Neural progenitor cell (in vitro differentiated cells): ENCODE measurements around the gene RNLS.

Experiments used
- EZH2 ChIP-seq: fragments of 200-600 bp; sonication (generic); IDR thresholded peaks from 2 replicates; pipeline ENCODE4 v1.6.1; 2017; ENCODE audit warnings: antibody characterized with exemption, mild to moderate bottlenecking, moderate library complexity
- TF ChIP-seq, protein P1 (sequence below): fragments of 200-600 bp; sonication (generic); IDR thresholded peaks from 2 replicates; pipeline ENCODE4 v1.5.1; 2017; ENCODE audit warnings: antibody characterized with exemption, mild to moderate bottlenecking

DNA sequence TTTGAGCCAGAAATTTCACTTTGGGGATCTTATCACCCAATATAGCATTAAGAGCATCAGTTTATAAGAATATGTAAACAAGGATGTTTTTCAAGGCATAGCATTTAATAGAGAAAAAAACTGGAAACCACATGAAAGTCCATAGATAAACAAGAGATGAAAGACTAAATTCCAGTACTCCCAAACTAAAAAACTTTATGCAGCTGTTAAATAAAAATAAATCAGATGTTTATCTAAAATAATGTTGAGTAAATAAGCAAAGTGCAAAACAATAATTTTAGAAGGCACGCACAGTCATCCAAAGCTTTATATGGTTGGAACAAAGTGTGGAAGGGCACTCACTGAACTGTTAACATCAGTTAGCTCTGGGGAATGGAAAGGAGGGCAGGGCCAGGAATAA lies 21.0 kb downstream of the RNLS start:
- TF ChIP-seq, protein P1, sequence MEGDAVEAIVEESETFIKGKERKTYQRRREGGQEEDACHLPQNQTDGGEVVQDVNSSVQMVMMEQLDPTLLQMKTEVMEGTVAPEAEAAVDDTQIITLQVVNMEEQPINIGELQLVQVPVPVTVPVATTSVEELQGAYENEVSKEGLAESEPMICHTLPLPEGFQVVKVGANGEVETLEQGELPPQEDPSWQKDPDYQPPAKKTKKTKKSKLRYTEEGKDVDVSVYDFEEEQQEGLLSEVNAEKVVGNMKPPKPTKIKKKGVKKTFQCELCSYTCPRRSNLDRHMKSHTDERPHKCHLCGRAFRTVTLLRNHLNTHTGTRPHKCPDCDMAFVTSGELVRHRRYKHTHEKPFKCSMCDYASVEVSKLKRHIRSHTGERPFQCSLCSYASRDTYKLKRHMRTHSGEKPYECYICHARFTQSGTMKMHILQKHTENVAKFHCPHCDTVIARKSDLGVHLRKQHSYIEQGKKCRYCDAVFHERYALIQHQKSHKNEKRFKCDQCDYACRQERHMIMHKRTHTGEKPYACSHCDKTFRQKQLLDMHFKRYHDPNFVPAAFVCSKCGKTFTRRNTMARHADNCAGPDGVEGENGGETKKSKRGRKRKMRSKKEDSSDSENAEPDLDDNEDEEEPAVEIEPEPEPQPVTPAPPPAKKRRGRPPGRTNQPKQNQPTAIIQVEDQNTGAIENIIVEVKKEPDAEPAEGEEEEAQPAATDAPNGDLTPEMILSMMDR, result no peak
- TF ChIP-seq EZH2, result no peak
